Neuron (in vitro differentiated cells): ENCODE data around the gene KIR2DL3.
"Not testable (repeated sequence)": the region's sequence is repeated elsewhere in the genome, so short reads cannot be mapped to it uniquely, and the experiment has no call there.

Experiments
- H2AFZ ChIP-seq: one replicate; pipeline ENCODE4 v1.6.1; 2013; ENCODE audit warnings: low read depth, mild to moderate bottlenecking, inconsistent platforms, low read length, moderate library complexity
- H3K27me3 ChIP-seq: one replicate; pipeline ENCODE4 v1.6.1; 2013; ENCODE audit warnings: low read length; ENCODE audit not compliant: insufficient read depth
- H3K36me3 ChIP-seq: one replicate; pipeline ENCODE4 v1.6.1; 2013; ENCODE audit warnings: low read length; ENCODE audit not compliant: insufficient read depth
- H3K4me1 ChIP-seq: one replicate; pipeline ENCODE4 v1.6.1; 2013; ENCODE audit warnings: low read length; ENCODE audit not compliant: insufficient read depth
- H3K4me3 ChIP-seq: 2 replicates; pipeline ENCODE4 v1.5.1; 2013; ENCODE audit warnings: mild to moderate bottlenecking, low read length, moderate library complexity
- H3K9me3 ChIP-seq: one replicate; pipeline ENCODE4 v1.6.1; 2013; ENCODE audit warnings: low read length

Gene KIR2DL3

DNA sequence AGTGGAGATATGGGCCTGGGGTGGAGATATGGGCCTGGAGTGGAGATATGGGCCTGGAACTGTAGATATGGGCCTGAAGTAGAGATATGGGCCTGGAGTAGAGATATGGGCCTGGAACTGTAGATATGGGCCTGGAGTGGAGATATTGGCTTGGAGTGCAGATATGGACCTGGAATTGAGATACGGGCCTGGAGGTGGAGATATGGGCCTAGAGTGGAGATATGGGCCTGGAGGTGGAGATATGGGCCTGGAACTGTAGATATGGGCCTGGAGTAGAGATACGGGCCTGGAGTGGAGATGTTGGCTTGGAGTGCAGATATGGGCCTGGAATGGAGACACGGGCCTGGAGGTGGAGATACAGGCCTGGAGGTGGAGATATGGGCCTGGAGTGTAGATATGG, 13.7 kb upstream of the KIR2DL3 start:
- Histone ChIP-seq H3K4me1 (no peaks in the 10 kb centered on the region), H3K9me3 (no peaks in the 10 kb centered on the region), H3K4me3 (no peak overlapping the region), H3K27me3 (no peaks in the 10 kb centered on the region), H2AFZ (no peak overlapping the region), H3K36me3 (no peaks in the 10 kb centered on the region)

DNA sequence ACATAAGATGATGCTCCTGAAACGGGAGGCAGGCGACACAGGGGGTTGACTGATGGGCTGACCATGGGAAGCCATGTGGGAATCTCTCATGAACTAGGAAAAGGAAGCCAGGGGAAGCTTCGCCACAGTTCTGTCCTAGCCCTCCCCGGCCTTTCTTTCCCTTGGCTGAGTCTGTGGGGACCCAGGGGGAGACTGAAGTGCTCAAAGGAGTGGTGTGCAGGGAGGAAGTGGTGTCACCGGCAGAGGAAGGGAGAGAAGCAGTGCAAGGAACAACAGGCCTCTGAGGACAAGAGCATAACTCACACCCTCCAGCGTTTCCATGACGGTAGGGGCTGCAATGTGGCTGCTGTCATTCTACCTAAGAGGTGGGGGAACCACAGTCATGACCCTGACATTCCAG, 13.0 kb upstream of the KIR2DL3 start:
- Histone ChIP-seq H3K4me1 (no peaks in the 10 kb centered on the region), H3K4me3 (no peak overlapping the region), H3K27me3 (no peaks in the 10 kb centered on the region), H2AFZ (no peak overlapping the region), H3K36me3 (no peaks in the 10 kb centered on the region), H3K9me3 (no peaks in the 10 kb centered on the region)

GRCh38 chr19:54727562-54727961, 10.8 kb upstream of the KIR2DL3 start:
- Histone ChIP-seq H3K36me3 (no peaks in the 10 kb centered on the region), H3K4me1 (no peaks in the 10 kb centered on the region), H3K9me3 (no peaks in the 10 kb centered on the region), H3K27me3 (peaks cover 2% of the 10 kb centered on the region), H3K4me3 (no peak overlapping the region), H2AFZ (no peak overlapping the region)

DNA sequence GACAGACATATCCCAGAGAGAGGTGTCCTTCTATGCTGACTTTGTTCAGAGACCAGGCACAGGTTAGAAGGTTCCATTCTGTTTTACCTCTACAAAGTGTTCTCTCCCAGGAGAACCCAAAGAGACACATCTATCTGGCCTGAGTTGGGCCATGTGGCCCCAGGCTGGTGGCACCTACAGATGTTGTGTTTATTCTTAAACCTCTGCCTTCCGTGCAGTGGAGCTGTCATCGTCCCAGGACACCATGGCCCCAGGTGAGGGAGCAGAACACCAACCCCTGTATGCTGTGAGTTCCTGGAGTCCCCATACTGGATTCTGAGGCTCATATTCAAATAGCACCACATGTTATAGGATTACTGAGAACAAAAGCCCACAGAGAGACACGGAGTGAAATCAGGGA, 10.1 kb upstream of the KIR2DL3 start:
- Histone ChIP-seq H3K4me3 (no peak overlapping the region), H3K4me1 (no peaks in the 10 kb centered on the region), H3K27me3 (peaks cover 2% of the 10 kb centered on the region), H2AFZ (no peak overlapping the region), H3K36me3 (no peaks in the 10 kb centered on the region), H3K9me3 (no peaks in the 10 kb centered on the region)

DNA sequence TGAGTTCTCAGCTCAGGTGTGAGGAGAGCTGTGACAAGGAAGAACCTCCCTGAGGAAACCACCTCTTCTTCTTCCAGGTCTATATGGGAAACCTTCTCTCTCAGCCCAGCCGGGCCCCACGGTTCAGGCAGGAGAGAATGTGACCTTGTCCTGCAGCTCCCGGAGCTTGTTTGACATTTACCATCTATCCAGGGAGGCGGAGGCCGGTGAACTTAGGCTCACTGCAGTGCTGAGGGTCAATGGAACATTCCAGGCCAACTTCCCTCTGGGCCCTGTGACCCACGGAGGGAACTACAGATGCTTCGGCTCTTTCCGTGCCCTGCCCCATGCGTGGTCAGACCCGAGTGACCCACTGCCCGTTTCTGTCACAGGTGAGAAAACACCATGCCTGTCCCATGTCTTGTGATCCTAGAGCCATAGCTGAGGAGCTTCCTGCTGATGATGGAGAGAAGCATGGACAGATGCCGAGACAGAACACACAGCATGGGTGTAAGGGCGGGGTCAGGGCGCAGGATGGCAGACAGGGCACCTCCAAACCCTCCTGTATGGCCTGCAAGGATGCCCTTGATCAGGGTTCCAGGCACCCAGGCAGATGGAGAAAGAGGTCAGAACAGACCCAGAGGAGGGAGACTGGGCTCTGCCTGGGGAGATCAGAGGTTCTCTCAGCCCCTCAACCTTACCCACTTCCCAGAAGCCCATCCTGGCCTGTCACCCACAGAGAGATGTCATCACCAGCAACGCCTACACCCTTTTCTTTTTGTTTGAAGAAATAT, 8.7 kb upstream of the KIR2DL3 start:
- Histone ChIP-seq H3K36me3 (no peaks in the 10 kb centered on the region), H3K9me3 (no peaks in the 10 kb centered on the region), H3K27me3 (peaks cover 4% of the 10 kb centered on the region), H2AFZ (no peak overlapping the region), H3K4me1 (no peaks in the 10 kb centered on the region), H3K4me3 (no peak overlapping the region)

DNA sequence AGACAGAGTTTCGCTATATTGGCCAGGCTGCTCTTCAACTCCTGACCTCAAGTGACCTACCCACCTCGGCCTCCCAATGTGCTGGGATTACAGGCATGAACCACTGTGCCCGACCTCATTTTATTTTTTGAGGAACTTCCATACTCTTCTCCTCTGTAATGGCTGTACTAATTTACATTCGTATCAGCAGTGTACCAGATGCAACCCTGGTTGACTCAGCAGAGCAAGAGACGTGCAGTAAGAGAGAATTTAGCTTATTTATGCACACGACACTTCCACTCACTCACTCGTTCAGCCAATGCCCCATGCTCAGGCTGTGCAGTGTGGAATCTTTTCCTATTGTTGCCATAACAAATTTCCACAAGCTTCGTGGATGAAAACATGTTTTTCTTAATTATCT, 7.1 kb upstream of the KIR2DL3 start:
- no peak overlapping the region for H2AFZ ChIP-seq
- H3K36me3 ChIP-seq = no peaks in the 10 kb centered on the region
- no peak overlapping the region for H3K4me3 ChIP-seq
- H3K27me3 ChIP-seq = peaks cover 4% of the 10 kb centered on the region
- H3K4me1 ChIP-seq = no peaks in the 10 kb centered on the region
- H3K9me3 ChIP-seq = no peaks in the 10 kb centered on the region

- Histone ChIP-seq H3K9me3 (no peaks in the 10 kb centered on the region), H3K4me1 (no peaks in the 10 kb centered on the region), H2AFZ (no peak overlapping the region), H3K36me3 (no peaks in the 10 kb centered on the region), H3K27me3 (peaks cover 2% of the 10 kb centered on the region), H3K4me3 (no peak overlapping the region)
Observed at GRCh38 chr19:54738715-54739114, 402 bp downstream of the KIR2DL3 start.

GRCh38 chr19:54739587-54740497, 1.5 kb downstream of the KIR2DL3 start:
- no peaks in the 10 kb centered on the region for H3K9me3 ChIP-seq
- H3K4me3 ChIP-seq = no peak overlapping the region
- no peaks in the 10 kb centered on the region for H3K36me3 ChIP-seq
- H3K27me3 ChIP-seq = no peaks in the 10 kb centered on the region
- no peak overlapping the region for H2AFZ ChIP-seq
- no peaks in the 10 kb centered on the region for H3K4me1 ChIP-seq

DNA sequence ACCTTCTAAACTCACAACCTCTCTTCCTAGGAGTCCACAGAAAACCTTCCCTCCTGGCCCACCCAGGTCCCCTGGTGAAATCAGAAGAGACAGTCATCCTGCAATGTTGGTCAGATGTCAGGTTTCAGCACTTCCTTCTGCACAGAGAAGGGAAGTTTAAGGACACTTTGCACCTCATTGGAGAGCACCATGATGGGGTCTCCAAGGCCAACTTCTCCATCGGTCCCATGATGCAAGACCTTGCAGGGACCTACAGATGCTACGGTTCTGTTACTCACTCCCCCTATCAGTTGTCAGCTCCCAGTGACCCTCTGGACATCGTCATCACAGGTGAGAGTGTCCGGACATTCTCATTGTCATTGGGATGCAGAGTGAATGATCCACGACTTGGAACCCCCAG, 3.6 kb downstream of the KIR2DL3 start:
- H3K4me3 ChIP-seq, H3K36me3 ChIP-seq, H3K9me3 ChIP-seq, H3K27me3 ChIP-seq, H3K4me1 ChIP-seq, H2AFZ ChIP-seq: not testable (repeated sequence)

DNA sequence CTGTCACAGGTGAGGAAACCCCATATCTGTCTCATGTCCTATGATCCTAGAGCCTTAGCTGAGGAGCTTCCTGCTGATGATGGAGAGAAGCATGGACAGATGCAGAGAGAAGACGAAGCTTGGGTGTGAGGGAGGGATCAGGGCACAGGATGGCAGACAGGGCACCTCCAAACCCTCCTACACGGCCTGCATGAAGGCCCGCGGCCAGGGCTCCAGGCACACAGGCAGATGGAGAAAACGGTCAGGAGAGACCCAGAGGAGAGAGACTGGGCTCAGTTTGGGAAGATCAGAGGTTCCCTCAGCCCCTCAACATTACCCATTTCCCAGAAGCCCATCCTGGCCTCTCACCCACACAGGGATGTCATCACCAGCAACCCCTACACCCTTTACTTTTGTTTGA, 5.8 kb downstream of the KIR2DL3 start:
- H3K4me3 ChIP-seq, H3K36me3 ChIP-seq, H3K9me3 ChIP-seq, H2AFZ ChIP-seq, H3K4me1 ChIP-seq, H3K27me3 ChIP-seq: not testable (repeated sequence)

DNA sequence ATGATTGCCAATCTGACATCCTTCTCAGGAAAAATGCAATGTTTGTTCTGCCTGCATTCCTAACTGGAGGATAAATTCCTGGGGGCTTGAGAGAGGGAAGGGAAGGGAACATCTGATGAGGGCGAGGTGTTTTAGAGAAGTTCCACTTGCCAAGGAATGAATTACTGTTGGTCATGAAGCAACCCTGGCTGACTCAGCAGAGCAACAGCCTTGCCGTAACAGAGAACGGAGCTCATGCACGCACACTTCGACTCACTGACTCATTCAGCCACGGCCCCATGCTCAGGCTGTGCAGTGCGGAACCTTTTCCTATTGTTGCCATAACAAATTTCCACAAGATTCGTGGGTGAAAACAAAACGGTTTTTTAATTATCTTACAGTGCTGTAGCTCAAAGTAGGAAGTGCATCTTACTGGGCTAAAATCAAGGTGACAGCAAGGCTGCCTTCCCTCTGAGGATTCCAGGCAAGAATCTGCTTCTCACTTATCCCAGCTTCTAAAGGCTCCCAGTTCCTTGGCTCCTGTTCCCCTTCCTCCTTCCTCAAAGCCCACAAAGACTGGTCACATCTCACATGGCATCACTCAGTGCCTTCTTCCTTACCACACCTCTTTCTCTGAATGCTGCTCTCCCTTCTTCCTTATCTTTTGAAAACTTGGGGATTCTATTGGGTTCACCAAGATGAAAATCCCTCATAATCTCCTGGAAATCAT, 9.5 kb downstream of the KIR2DL3 start:
- H2AFZ ChIP-seq, H3K9me3 ChIP-seq, H3K4me1 ChIP-seq, H3K4me3 ChIP-seq, H3K36me3 ChIP-seq, H3K27me3 ChIP-seq: not testable (repeated sequence)

DNA sequence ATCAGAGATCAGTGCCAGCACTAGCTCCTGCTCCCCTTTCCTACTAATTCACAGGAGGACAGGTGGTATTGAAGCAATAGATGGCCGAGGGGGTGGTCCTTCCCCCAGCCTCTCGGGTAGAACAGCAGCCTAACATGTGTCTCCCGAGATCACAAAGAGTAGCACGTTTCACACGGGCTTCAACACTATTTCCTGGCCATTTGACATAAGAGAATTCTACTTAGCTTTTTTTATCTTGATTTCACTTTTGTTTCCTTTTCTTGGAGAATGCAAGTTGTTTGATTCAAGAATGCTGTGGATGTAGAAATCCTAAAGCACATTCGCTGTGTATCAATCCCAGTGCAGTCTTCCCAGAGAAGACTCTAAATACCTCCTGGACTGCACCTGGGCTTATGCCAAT, 12.0 kb downstream of the KIR2DL3 start:
- not testable (repeated sequence) for H3K9me3 ChIP-seq, H3K4me3 ChIP-seq, H2AFZ ChIP-seq, H3K36me3 ChIP-seq, H3K27me3 ChIP-seq, H3K4me1 ChIP-seq
